Cortex of kidney (tissue), 1 donor: Measurements from ENCODE around the gene FCRLA.
"Not testable (repeated sequence)": the region's sequence is repeated elsewhere in the genome, so short reads cannot be mapped to it uniquely, and the experiment has no call there.

Experiments used
- DNase-seq: peaks from one replicate; lab custom pipeline; 2025; lab: John Stamatoyannopoulos, UW

The FCRLA gene

GRCh38 chr1:161705537-161705936, 1.5 kb upstream of the FCRLA start:
- DNase-seq: no peak

DNA sequence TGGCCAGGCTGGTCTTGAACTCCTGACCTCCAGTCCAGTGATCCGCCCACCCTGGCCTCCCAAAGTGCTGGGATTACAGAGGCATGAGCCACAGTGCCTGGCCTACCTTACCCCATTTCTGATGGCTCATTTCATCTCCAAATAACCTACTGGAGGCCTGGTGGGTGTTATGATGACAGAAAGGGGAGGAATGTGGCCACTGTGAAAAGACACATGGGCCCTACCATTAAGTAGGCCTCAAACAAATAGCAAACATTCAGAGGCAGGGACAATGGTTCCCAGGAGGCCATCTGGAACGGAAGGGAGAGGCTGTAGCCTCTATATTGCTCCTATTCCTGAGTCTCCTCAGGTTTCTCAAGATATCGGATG, 932 bp upstream of the FCRLA start:
- no peak for DNase-seq

DNA sequence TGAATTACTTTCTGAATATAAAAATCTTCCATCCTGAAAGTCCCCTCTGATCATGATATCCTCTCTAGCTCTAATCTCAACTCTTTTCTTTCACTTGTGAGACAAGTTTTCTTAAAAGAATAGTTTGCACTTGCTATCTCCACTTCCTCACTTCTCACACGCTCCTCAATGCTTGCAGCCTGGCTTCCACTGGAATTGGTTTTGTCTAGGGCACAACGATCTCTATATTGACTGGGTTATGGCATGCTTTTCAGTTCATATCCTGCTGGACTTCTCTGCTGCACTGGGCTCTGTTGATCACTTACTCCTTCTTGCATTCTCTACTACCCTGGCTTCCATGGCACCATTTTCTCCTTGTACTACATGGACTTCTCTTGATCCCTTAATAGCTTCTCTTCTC, 474 bp downstream of the FCRLA start:
- DNase-seq: no peak

GRCh38 chr1:161709373-161709772, 2.3 kb downstream of the FCRLA start:
- no peak for DNase-seq

DNA sequence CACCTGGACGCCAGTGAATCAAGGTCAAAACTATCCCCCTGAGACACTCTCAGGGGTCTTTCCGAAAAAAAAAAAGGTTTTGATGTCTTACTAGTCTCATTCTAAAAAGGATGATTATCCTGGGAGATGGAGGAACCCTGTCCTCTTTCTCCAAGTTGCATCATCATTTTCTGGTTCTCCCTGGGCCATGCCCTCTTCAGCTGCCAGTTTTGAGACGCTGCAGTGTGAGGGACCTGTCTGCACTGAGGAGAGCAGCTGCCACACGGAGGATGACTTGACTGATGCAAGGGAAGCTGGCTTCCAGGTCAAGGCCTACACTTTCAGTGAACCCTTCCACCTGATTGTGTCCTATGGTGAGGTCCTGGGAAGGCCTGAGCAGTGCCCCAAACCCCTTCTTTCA, 3.5 kb downstream of the FCRLA start:
- DNase-seq: no peak

GRCh38 chr1:161718559-161719324, 11.7 kb downstream of the FCRLA start:
- DNase-seq: no peak

GRCh38 chr1:161719325-161719611, 12.2 kb downstream of the FCRLA start:
- no peak for DNase-seq

- DNase-seq: no peak
Measured at GRCh38 chr1:161720422-161720821, 13.4 kb downstream of the FCRLA start.

DNA sequence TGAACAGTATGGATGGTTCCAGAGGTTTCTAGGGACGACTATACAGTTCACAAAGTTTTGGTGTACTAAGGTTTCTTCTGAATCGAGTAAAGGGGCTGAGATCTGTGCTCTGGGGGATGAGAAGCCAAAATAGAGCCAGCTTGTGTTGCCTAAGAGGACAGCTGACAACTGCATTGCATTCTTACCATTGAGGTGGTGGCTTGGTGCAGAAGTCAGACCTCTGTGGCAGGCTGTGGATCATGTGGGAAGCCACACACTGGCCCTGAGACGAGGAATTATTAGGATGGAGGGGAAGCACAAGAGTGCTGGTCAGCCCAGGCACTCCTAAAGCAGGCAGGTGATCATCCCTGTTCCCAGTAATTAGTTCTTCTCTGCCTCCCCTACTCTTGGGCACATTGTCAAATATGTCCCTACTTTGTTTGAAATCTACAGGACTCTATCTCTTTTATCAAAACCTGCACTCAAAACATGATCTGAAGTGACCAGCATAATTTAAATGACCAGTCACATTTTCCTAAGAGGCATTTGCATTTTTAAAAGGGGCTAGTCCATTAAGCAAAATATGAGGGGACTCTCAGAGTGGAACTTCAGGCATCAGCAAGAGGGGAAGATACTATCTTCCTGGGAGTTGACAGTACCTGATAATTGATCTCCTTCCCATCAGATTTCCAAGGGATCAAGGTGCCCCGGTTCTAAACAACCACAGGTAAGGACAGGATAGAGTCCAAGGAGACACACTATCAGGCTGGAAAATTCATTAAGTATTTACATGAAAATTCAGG, 14.1 kb downstream of the FCRLA start, which contains the start of gene FCRLB:
Gene FCRLB, plus strand, starts transcription at position 589 of the 782 bp plus-strand sequence. CDS start 1,129 bp downstream, outside the sequence.
- DNase-seq: no peak

DNA sequence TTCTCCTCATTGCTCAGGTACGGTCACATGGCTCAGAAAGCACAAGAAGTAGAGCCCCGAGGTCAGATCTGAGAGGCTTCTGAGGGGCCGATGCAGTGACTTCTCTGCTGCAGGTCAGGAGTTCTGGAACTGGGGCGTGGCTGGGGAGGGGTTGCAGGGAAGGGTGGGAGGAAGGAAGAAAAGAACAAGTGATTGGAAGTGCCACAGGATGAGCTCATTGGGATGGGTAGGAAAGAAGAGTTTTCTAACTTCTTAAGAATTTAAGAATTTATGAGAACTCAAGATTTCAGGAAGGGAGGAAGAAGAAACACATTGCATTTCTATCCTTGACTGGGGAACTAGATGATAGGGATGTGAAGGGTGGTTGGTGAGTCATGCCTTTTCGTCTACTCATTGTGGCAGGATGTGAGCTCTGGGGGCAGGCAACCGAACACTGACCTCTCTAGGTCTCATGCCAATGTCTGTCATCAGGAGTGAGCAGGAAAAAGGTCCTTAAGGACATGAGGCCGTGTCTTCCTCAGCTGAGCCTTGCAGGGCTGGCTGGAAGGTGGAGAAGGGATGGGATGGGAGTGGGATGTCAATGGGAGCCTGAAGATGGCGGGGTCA, 14.8 kb downstream of the FCRLA start:
- DNase-seq: no peak

DNA sequence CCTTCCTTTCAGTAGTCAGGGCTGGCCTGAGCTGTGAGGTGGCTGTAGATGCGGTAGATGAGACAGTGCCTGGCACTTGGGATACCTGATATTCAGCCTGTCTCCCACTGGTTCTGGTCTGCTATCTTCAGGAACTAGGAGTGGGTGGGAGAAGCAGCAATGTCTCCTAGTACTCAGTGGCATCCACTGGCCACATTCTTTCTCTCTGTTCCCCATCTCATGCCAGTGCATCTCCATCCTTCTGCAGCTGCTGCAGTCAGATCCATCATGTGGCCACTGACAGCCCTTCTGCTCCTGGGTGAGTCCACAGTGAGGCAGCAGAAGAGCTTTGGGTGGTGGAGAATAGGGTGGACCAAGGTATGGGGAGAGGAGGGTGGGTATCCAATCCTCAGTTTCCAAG, 15.4 kb downstream of the FCRLA start:
- DNase-seq: no peak

DNA sequence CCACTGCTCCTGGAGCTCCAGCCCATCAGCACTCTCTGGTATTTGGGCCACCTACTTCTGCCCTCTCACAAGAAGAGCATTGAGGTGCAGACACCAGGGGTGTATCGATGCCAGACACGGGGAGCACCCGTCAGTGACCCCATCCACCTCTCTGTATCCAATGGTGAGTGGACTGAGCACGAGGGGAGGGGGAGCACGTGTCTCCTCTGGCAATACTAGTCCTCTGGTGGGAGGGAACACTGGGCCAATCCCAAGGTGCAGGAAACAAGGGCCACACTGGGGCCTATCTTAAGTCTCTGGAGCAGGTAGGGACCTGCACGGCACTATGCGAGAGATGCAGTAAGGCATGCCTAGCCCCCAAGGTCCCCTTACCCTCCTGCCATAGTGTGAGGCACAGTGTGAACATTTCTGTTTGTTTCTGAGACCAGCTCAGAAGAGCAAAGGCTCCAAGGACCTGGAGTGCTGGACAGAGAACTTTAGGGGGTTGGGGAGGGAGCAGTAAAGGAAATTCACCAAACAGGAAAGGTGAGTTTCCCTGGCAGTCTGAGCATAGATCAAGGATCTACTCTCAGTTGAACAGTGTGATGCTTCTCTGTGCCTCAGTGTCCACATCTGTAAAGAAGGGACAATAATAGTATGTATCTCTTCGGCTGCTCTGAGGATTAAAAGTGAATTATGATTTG, 16.6 kb downstream of the FCRLA start:
- no peak for DNase-seq

DNA sequence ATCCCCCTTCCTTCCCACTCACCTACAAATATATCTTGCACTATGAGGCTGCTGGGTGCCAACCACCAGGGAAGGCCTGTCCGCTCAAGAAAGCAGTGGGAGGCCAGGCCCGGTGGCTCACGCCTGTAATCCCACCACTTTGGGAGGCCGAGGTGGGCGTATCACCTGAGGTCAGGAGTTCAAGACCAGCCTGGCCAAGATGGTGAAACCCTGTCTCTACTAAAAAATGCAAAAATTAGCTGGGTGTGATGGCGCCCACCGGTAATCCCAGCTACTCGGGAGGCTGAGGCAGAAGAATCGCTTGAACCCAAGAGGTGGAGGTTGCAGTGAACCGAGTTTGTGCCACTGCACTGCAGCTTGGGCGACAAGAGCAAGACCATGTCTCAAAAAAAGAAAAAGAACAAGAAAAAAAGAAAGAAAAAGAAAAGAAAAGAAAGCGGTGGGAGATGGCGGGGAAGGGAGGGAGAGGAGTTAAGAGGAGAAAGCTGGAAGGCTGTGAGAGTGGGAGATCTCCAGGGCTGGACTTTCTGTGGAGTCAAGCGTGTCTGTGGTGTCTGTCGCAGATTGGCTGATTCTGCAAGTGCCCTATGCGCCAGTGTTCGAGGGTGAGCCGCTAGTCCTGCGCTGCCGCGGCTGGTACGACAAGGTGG, 18.4 kb downstream of the FCRLA start:
- DNase-seq: not testable (repeated sequence)

- no peak for DNase-seq
Measured at GRCh38 chr1:161725908-161726472, 19.0 kb downstream of the FCRLA start.

GRCh38 chr1:161726473-161727255, 19.6 kb downstream of the FCRLA start:
- peak; percentile 36 for DNase-seq

GRCh38 chr1:161727256-161727924, 20.4 kb downstream of the FCRLA start:
- no peak for DNase-seq

- no peak for DNase-seq
Measured at GRCh38 chr1:161728376-161729226, 21.6 kb downstream of the FCRLA start.

DNA sequence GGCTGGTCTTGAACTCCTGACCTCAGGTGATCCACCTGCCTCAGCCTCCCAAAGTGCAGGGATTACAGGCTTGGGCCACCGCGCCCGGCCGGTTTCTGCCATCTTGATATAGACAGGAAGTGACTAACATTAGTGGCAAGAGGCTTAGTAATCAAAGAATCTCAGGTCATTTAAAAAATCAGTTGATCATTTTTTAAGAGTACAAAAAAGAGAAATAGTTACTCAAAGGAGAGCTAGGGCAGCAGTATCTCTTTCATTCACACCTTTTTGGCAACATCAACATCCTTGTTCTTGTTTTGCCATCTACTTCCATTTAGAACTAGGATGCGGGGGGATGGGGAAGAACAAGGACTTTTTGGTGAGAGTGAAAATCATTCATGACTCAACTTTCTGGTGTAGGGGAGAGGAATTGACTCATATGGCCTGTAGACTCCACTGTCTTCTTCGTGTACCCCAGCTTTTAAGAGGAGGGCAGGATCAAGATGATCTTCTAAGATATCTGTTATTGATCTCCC, 23.1 kb downstream of the FCRLA start:
- no peak for DNase-seq

- DNase-seq: no peak
Measured at GRCh38 chr1:161731241-161731640, 24.2 kb downstream of the FCRLA start.
